Right lobe of liver (tissue), 6 donors: ENCODE data around the gene DLG2. TPM values are rescaled to one million over a fixed set of nuclear protein-coding genes. Genes with fewer than 3 reads are reported as not detected.

ENCODE experiments used
- ATAC-seq, 4 donors: fragments of 200-7000 bp; cut with Tn5 transposase; one replicate each; pipeline ENCODE4 v1.9.1; 2020; ENCODE audit warnings: mild to moderate bottlenecking in 4 of 4, moderate library complexity in 4 of 4
- DNase-seq, 3 donors: peaks; one replicate each; pipeline ENCODE4 v3.0.0-alpha.2; 2020
- H3K27ac ChIP-seq, 3 donors: fragments of 200-600 bp; one replicate each; pipeline ENCODE4 v1.8.0; 2022
- H3K27me3 ChIP-seq, 2 donors: fragments of 200-600 bp; one replicate each; pipeline ENCODE4 v1.8.0; 2022
- H3K36me3 ChIP-seq, 4 donors: fragments of 200-600 bp; sonication (generic) in 1 of 4; one replicate each; pipeline versions ENCODE4 v1.5.1 to v1.8.0; 2017 to 2022; ENCODE audit warnings: control low read depth in 1 of 4
- H3K4me1 ChIP-seq, 4 donors: fragments of 200-600 bp; sonication (generic) in 1 of 4; one replicate each; pipeline versions ENCODE4 v1.5.1 to v1.8.0; 2017 to 2022; ENCODE audit warnings: control low read depth in 1 of 4
- H3K4me3 ChIP-seq, 3 donors: fragments of 200-600 bp; one replicate each; pipeline ENCODE4 v1.8.0; 2022
- H3K9me3 ChIP-seq, 4 donors: fragments of 200-600 bp; sonication (generic) in 1 of 4; one replicate each; pipeline versions ENCODE4 v1.5.1 to v1.8.0; 2017 to 2022; ENCODE audit warnings: control low read depth in 1 of 4
- POLR2A ChIP-seq: fragments of 450-650 bp; IDR thresholded peaks from one replicate; pipeline ENCODE4 v1.6.1; 2017; ENCODE audit warnings: antibody characterized with exemption, mild to moderate bottlenecking
- WGBS: methylation state at CpG from one replicate; pipeline ENCODE4 v1.1.6; 2018; ENCODE audit warnings: low coverage, low lambda C conversion rate; ENCODE audit not compliant: insufficient coverage; ENCODE audit errors: missing lambda C conversion rate; 5-methylcytosine and 5-hydroxymethylcytosine counted together
- intact Hi-C, 2 donors: fragments of 100-400 bp; cut with DNase I; formaldehyde crosslinking; loops; one replicate each; pipeline versions ENCODE4 v1.11.2 to v1.14.1; 2022
- total RNA-seq, 6 experiments: library from RNA; depleted of rRNA in 2 of 6; stranded (reverse); fragments of >200 nt in 2 of 6; fragmentation: NEBNext Ultra II Directional in 3 of 6; extraction: Animal tissue kit (Norgen Biotek cat#: 25700) in 3 of 6; gene quantifications; one replicate each; pipeline versions ENCODE4 v1.1.0 to v1.2.4, GENCODE V29; 2016 to 2023
- TF ChIP-seq, protein P1 (sequence below), 4 donors: fragments of 200-600 bp in 3 of 4; fragments of 450-650 bp in 1 of 4; IDR thresholded peaks; one replicate each; pipeline versions ENCODE4 v1.5.1 to v1.8.0; 2016 to 2022; ENCODE audit warnings: antibody characterized with exemption in 4 of 4, mild to moderate bottlenecking in 2 of 4
- donor health status: DM: no; HTN: yes; CAD: no.
- donor health status: DM: no; HTN: no; CAD: no.
- donor health status: DM: no; HTN: no; CAD: no.
- donor health status: DM: no; HTN: yes; CAD: no.
- donor health status: DM: no; HTN: yes; CAD: no.

DLG2 gene
- total RNA-seq, 6 experiments from 2014 or later = 1.2 to 6.4 (median 2.5) TPM

DNA sequence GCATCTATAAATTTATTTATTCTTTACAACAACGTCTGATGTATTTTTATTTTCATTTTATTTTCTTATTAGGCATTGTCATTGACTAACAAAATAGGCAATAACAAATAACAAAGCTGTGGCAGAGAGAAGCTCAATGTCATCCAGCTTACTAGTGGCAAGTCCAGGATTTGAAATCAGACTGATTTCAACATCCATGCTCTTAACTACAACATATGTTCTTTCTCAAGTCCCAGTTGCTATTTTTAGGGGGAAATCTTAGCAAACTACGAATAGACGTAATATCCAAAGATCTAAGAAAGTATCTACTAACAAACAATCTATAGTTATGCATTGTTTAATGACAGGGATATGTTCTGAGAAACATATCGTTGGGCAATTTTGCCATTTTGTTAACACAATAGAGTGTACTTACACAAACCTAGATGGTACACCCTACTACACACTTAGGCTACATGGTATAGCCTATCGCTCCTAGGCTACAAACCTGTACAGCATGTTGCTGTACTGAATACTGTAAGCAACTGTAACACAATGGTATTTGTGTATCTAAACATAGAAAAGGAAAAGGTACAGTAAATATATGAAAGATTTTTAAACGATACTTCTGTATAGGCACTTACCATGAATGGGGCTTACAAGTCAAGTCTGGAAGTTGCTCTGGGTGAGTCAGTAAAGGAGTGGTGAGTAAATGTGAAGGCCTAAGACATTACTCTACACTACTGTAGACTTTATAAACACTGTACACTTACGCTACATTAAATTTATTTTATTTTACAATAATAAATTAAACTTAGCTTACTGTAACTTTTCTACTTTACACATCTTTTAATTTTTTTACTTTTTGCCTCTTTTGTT, 151.3 kb downstream of the DLG2 start:
- Histone ChIP-seq H3K4me1 (no peaks in the 10 kb centered on the region), H3K36me3 (no peaks in the 10 kb centered on the region), H3K4me3 (no peak overlapping the region), H3K27me3 (no peaks in the 10 kb centered on the region), H3K27ac (no peak overlapping the region), H3K9me3 (no peaks in the 10 kb centered on the region)
- no peak for DNase-seq
- TF ChIP-seq, protein P1, sequence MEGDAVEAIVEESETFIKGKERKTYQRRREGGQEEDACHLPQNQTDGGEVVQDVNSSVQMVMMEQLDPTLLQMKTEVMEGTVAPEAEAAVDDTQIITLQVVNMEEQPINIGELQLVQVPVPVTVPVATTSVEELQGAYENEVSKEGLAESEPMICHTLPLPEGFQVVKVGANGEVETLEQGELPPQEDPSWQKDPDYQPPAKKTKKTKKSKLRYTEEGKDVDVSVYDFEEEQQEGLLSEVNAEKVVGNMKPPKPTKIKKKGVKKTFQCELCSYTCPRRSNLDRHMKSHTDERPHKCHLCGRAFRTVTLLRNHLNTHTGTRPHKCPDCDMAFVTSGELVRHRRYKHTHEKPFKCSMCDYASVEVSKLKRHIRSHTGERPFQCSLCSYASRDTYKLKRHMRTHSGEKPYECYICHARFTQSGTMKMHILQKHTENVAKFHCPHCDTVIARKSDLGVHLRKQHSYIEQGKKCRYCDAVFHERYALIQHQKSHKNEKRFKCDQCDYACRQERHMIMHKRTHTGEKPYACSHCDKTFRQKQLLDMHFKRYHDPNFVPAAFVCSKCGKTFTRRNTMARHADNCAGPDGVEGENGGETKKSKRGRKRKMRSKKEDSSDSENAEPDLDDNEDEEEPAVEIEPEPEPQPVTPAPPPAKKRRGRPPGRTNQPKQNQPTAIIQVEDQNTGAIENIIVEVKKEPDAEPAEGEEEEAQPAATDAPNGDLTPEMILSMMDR (IDR thresholded peaks at IDR 0.05) = no peak
- TF ChIP-seq POLR2A = no peak
- 60% methylated on average over 6 of the region's 7 CpGs for whole genome bisulfite sequencing
- intact Hi-C loops = no loop called here
- no peak for ATAC-seq

DNA sequence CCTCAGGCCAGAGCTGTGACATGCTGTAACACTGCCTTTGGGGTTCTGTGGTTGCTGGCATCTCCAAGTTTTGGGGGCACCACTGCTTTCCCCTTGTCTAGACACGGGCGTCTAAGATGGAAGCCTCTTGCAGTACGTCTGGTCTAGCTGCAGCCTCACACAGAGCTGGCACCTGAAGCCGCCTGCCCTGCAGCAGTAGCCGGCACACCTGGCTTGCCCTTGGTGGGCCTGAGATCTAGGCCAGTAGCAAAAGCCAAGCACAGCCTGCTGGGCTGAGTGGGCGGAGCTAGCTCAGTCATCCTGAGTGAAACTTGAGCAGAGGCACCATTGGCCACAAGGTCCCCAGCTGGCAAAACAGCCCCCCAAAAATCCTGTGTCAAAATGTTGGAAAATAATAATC, 154.2 kb downstream of the DLG2 start:
- TF ChIP-seq, protein P1 (IDR thresholded peaks at IDR 0.05) = no peak
- TF ChIP-seq POLR2A = no peak
- Histone ChIP-seq H3K27me3 (no peaks in the 10 kb centered on the region), H3K4me1 (no peaks in the 10 kb centered on the region), H3K4me3 (no peak overlapping the region), H3K36me3 (no peaks in the 10 kb centered on the region), H3K27ac (no peak overlapping the region), H3K9me3 (peaks cover 0 to 2% (median 0%) of the 10 kb centered on the region in 4 donors)
- ATAC-seq (no peak), DNase-seq (no peak)
- no CpG with 5 or more reads among the region's 6 CpGs for WGBS
- intact Hi-C loops = no loop called here

DNA sequence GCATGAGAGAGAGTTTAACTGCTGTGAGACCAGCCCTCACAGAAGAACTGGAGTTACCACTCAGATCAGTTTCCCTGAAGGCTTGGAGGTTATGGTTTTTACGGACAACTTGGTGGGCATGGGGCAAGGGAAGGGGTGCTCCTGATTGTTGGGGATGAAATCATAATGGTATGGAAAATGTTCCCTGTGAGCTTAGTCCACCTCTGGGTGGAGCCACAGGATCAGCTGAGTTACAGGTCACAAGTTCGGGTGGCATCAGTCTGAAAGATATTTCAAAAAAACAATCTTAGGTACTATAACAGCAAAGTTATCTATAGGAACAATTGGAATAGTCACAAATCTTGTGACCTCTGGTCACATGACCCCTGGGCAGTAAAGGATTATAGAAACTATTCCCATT, 162.9 kb downstream of the DLG2 start:
- no peak overlapping the region for H3K4me3 ChIP-seq
- intact Hi-C loops = no loop called here
- no peak for TF ChIP-seq POLR2A
- TF ChIP-seq, protein P1 (IDR thresholded peaks at IDR 0.05) = no peak
- ATAC-seq (no peak), DNase-seq (no peak)
- H3K9me3 ChIP-seq = peaks cover 0 to 2% (median 0%) of the 10 kb centered on the region in 4 donors
- no peaks in the 10 kb centered on the region for H3K27me3 ChIP-seq
- no peaks in the 10 kb centered on the region for H3K4me1 ChIP-seq
- no peaks in the 10 kb centered on the region for H3K36me3 ChIP-seq
- 59% methylated on average over 2 of the region's 2 CpGs for WGBS
- no peak overlapping the region for H3K27ac ChIP-seq

DNA sequence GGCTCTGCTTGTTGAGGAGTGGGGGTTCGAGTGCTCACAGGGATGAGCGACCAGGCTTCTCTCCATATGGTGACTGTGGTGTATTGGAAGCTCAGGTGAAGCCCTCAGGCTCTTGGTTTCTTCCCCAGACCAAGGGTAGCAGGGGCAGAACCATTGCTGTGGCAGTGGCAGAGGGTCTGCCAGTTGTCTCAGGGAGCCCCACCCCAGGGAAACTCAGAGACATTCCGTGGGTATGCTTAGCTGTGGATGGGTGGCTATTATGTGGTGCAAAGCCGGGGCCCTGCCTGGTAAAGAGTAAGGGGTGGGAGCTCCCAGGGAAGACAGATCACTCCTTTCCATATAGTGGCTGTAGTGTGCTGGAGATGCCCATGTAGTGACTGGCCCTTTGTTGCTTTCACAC, 167.8 kb downstream of the DLG2 start:
- no peak for DNase-seq
- no peak overlapping the region for H3K27ac ChIP-seq
- no peaks in the 10 kb centered on the region for H3K27me3 ChIP-seq
- no CpG with 5 or more reads among the region's 4 CpGs for WGBS
- H3K4me1 ChIP-seq = no peaks in the 10 kb centered on the region
- intact Hi-C loops = no loop called here
- H3K9me3 ChIP-seq = no peaks in the 10 kb centered on the region
- H3K36me3 ChIP-seq = no peaks in the 10 kb centered on the region
- no peak overlapping the region for H3K4me3 ChIP-seq
- TF ChIP-seq POLR2A = no peak
- TF ChIP-seq, protein P1 (IDR thresholded peaks at IDR 0.05) = no peak
- no peak for ATAC-seq
